Measurements from ENCODE around the gene RSL1D1. TPM values are rescaled to one million over a fixed set of nuclear protein-coding genes. Genes with fewer than 3 reads are reported as not detected.

RSL1D1 gene
- total RNA-seq, 4 donors from 2014 or later, result 152 to 209 (median 174) TPM

DNA sequence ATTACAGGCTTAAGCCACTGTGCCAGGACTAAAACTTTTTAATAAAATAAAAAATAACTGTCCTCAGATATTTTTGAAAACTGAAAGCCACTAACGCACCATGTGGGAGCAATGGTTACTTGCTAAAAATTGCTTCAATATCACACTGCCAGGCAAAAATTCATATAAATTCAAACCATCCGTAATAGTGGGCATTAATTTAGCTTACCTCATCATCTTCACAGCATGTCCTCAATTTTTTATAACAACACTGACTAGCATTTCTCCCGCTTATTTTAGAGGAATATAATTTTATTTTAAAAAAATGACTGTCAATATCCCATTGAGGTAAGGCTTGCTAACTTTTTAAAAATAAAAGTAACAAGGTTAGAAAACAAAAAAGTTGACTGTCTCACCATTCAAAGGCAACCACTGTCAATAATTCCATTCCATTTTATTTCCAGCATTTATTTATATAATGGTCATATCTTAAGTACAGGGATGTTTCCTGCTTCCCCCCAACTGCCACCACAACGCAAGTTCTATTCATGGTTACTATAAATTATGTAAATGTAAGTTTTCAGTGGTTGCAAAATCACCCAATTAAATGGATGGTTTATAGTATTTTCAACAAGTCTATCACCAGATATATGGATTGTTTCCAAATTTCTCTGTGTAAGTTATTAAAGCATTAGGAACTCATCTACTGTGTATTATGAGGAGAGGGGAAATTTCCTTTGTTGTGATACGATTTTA, 39.1 kb upstream of the RSL1D1 start:
- Histone ChIP-seq H3K4me1 (no peaks in the 10 kb centered on the region), H3K36me3 (peaks cover 68% of the 10 kb centered on the region), H3K27me3 (no peaks in the 10 kb centered on the region), H3K4me3 (no peak overlapping the region), H3K9me3 (no peaks in the 10 kb centered on the region), H3K27ac (no peak overlapping the region)
- 86% methylated on average over 5 of the region's 5 CpGs for WGBS
- no peak for DNase-seq (ENCODE audit: low spot score in 2 of 2)
- TF ChIP-seq, protein P1, sequence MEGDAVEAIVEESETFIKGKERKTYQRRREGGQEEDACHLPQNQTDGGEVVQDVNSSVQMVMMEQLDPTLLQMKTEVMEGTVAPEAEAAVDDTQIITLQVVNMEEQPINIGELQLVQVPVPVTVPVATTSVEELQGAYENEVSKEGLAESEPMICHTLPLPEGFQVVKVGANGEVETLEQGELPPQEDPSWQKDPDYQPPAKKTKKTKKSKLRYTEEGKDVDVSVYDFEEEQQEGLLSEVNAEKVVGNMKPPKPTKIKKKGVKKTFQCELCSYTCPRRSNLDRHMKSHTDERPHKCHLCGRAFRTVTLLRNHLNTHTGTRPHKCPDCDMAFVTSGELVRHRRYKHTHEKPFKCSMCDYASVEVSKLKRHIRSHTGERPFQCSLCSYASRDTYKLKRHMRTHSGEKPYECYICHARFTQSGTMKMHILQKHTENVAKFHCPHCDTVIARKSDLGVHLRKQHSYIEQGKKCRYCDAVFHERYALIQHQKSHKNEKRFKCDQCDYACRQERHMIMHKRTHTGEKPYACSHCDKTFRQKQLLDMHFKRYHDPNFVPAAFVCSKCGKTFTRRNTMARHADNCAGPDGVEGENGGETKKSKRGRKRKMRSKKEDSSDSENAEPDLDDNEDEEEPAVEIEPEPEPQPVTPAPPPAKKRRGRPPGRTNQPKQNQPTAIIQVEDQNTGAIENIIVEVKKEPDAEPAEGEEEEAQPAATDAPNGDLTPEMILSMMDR (IDR thresholded peaks at IDR 0.05), result no peak
- TF ChIP-seq EP300 (IDR thresholded peaks at IDR 0.05) (no peak), POLR2AphosphoS5 (IDR thresholded peaks at IDR 0.05) (no peak), POLR2A (IDR thresholded peaks at IDR 0.05) (no peak)

DNA sequence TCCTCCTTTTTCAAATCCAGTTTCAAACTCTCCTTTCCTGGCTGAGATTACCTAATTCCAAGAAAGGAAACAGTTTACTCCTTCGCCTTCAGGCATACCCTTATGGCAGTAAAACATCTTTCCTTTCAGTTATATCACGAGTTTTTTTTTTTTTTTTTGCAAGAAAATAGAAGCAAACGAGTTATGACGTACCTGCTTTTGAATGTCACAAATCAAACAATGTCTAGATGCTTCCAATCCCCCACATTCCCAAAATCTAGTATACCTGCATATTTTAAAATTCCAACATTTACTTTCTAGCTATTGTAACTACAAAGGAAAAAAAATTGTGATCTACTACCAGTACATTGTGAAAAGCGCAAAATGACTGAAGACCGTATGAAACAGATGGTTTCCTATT, 35.5 kb upstream of the RSL1D1 start:
- Histone ChIP-seq H3K36me3 (peaks cover 87% of the 10 kb centered on the region), H3K27me3 (no peaks in the 10 kb centered on the region)

DNA sequence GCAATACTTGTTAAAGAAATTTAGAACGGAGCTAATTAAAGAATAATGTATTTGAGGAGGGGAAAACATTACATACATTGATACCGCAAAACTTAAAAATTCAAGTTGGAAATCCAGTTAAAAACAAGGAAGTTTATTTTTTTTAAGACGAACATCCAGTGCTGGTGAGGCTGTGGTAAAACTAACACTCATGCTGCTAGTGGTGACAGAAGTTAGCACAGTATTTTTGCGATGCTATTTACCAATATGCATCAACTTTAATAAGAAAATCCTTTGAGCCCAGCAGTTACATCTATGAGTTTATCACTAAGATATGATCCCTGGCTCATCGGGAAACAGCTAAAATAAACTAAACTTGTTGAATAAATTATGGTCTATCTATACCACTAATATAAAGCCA, 32.7 kb upstream of the RSL1D1 start:
- Histone ChIP-seq H3K27me3 (no peaks in the 10 kb centered on the region), H3K36me3 (peaks cover 96% of the 10 kb centered on the region), H3K9me3 (no peaks in the 10 kb centered on the region), H3K27ac (no peak overlapping the region), H3K4me3 (no peak overlapping the region), H3K4me1 (no peaks in the 10 kb centered on the region)
- no peak for DNase-seq (ENCODE audit: low spot score in 2 of 2)
- 95% methylated on average over 5 of the region's 5 CpGs for WGBS
- TF ChIP-seq EP300 (IDR thresholded peaks at IDR 0.05), result no peak
- TF ChIP-seq POLR2A (IDR thresholded peaks at IDR 0.05), result no peak
- no peak for TF ChIP-seq POLR2AphosphoS5 (IDR thresholded peaks at IDR 0.05)
- TF ChIP-seq, protein P1 (IDR thresholded peaks at IDR 0.05), result no peak

More for the DNA sequence above, 35.5 kb upstream of the RSL1D1 start:
- TF ChIP-seq, protein P1 (IDR thresholded peaks at IDR 0.05), result no peak
- no peak for TF ChIP-seq EP300 (IDR thresholded peaks at IDR 0.05)
- TF ChIP-seq POLR2A (IDR thresholded peaks at IDR 0.05), result no peak
- no peak for TF ChIP-seq POLR2AphosphoS5 (IDR thresholded peaks at IDR 0.05)
- Histone ChIP-seq H3K9me3 (no peaks in the 10 kb centered on the region), H3K4me3 (no peak overlapping the region), H3K4me1 (no peaks in the 10 kb centered on the region), H3K27ac (no peak overlapping the region)
- 79% methylated on average over 6 of the region's 6 CpGs for WGBS
- DNase-seq (ENCODE audit: low spot score in 2 of 2), result no peak

DNA sequence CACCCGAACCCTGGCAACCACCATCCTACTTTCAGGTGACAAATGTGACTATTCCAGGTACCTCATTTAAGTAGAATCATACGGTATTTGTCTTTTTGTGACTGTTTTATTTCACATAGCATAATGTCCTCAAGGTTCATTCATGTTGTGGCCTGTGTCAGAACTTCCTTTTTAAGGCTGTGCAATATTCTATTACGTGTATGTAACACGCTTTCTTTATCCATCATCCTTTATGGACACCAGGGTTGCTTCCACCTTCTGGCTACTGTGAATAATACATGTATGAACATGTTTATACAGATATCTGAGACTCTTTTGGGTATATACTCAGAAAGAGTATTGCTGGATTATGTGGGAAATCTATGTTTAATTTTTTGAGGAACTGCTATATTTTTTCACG, 28.7 kb upstream of the RSL1D1 start:
- Histone ChIP-seq H3K27ac (no peak overlapping the region), H3K4me3 (no peak overlapping the region), H3K36me3 (peaks cover 91% of the 10 kb centered on the region), H3K9me3 (no peaks in the 10 kb centered on the region), H3K4me1 (no peaks in the 10 kb centered on the region), H3K27me3 (no peaks in the 10 kb centered on the region)
- no peak for TF ChIP-seq POLR2A (IDR thresholded peaks at IDR 0.05)
- no peak for TF ChIP-seq POLR2AphosphoS5 (IDR thresholded peaks at IDR 0.05)
- no peak for TF ChIP-seq EP300 (IDR thresholded peaks at IDR 0.05)
- TF ChIP-seq, protein P1 (IDR thresholded peaks at IDR 0.05), result no peak
- 85% methylated on average over 5 of the region's 5 CpGs for WGBS
- DNase-seq (ENCODE audit: low spot score in 2 of 2), result no peak

DNA sequence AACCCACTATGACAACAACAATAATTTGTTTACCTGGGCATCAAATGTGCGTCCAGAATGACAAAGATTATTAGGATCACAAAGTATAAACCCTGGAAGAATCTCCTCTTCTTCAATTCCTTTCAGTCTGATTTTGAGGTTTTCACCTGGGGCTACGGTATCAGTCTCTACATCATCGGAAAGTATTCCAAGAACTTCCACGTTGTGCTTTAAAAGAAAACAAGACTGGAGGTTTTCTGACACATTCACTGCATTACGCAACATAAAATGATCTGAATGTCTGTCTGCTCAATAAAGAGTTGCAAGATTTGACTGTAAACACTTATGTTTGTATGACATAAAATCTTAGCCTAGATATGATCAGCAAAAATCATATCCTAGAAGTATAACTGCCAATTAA, 26.0 kb upstream of the RSL1D1 start:
- Histone ChIP-seq H3K27me3 (no peaks in the 10 kb centered on the region), H3K4me1 (no peaks in the 10 kb centered on the region), H3K4me3 (no peak overlapping the region), H3K9me3 (no peaks in the 10 kb centered on the region), H3K36me3 (peaks cover 88% of the 10 kb centered on the region), H3K27ac (no peak overlapping the region)
- TF ChIP-seq POLR2A (IDR thresholded peaks at IDR 0.05) (no peak), POLR2AphosphoS5 (IDR thresholded peaks at IDR 0.05) (no peak), EP300 (IDR thresholded peaks at IDR 0.05) (no peak)
- TF ChIP-seq, protein P1 (IDR thresholded peaks at IDR 0.05), result no peak
- 85% methylated on average over 5 of the region's 5 CpGs for WGBS
- DNase-seq (ENCODE audit: low spot score in 2 of 2), result no peak

Measured in suprapubic skin (tissue), 4 donors.